Measurements from ENCODE around the gene EIF3L. TPM values are rescaled to one million over a fixed set of nuclear protein-coding genes. Genes with fewer than 3 reads are reported as not detected.
"Not testable (repeated sequence)": the region's sequence is repeated elsewhere in the genome, so short reads cannot be mapped to it uniquely, and the experiment has no call there.

EIF3L gene
- total RNA-seq, result 100 to 1,000 TPM; 656 to 671 TPM

GRCh38 chr22:37849089-37849751 lies at the start of gene EIF3L:
TSS of gene EIF3L (plus strand) at chr22:37849419. CDS start at chr22:37849450, 31 bp downstream.
- H3K27ac Mint-ChIP-seq, result peak within 1 kb of the TSS; percentile 98
- H3K4me1 Mint-ChIP-seq, result peaks cover 36% of the 10 kb centered on the region
- DNase-seq, result peak; percentile 91
- no peaks in the 10 kb centered on the region for H3K9me3 Mint-ChIP-seq
- H3K27me3 Mint-ChIP-seq, result no peaks in the 10 kb centered on the region
- H3K36me3 Mint-ChIP-seq, result peaks cover 63% of the 10 kb centered on the region
- peak within 1 kb of the TSS; percentile 89 for H3K4me3 Mint-ChIP-seq

GRCh38 chr22:37799979-37800378 lies 49.2 kb upstream of the EIF3L start:
- H3K36me3 Mint-ChIP-seq, DNase-seq, H3K27ac Mint-ChIP-seq, H3K4me3 Mint-ChIP-seq, H3K9me3 Mint-ChIP-seq: not testable (repeated sequence)
- Mint-ChIP-seq H3K4me1 (peaks cover 13% of the 10 kb centered on the region), H3K27me3 (peaks cover 25% of the 10 kb centered on the region)

GRCh38 chr22:37801946-37802309 lies 47.3 kb upstream of the EIF3L start:
- H3K4me3 Mint-ChIP-seq, result peak overlapping the region; percentile 67
- DNase-seq, result no peak
- H3K27ac Mint-ChIP-seq, result no peak overlapping the region
- H3K9me3 Mint-ChIP-seq, result no peaks in the 10 kb centered on the region
- peaks cover 42% of the 10 kb centered on the region for H3K27me3 Mint-ChIP-seq
- peaks cover 26% of the 10 kb centered on the region for H3K4me1 Mint-ChIP-seq
- H3K36me3 Mint-ChIP-seq, result no peaks in the 10 kb centered on the region

GRCh38 chr22:37802310-37803194 lies 46.7 kb upstream of the EIF3L start:
- Mint-ChIP-seq H3K36me3 (no peaks in the 10 kb centered on the region), H3K9me3 (no peaks in the 10 kb centered on the region), H3K27me3 (peaks cover 48% of the 10 kb centered on the region), H3K4me3 (peak overlapping the region; percentile 67), H3K27ac (no peak overlapping the region), H3K4me1 (peaks cover 31% of the 10 kb centered on the region)
- peak; percentile 31 for DNase-seq

- H3K36me3 Mint-ChIP-seq, result no peaks in the 10 kb centered on the region
- H3K4me1 Mint-ChIP-seq, result peaks cover 33% of the 10 kb centered on the region
- no peak for DNase-seq
- H3K4me3 Mint-ChIP-seq, result peak overlapping the region; percentile 64
- H3K9me3 Mint-ChIP-seq, result no peaks in the 10 kb centered on the region
- H3K27me3 Mint-ChIP-seq, result peaks cover 54% of the 10 kb centered on the region
- no peak overlapping the region for H3K27ac Mint-ChIP-seq
Observed at GRCh38 chr22:37803195-37803638, 46.0 kb upstream of the EIF3L start.

GRCh38 chr22:37803639-37804351 lies 45.4 kb upstream of the EIF3L start:
- peaks cover 35% of the 10 kb centered on the region for H3K4me1 Mint-ChIP-seq
- H3K27ac Mint-ChIP-seq, result peak overlapping the region; percentile 46
- H3K4me3 Mint-ChIP-seq, result peak overlapping the region; percentile 59
- no peak for DNase-seq
- H3K36me3 Mint-ChIP-seq, result no peaks in the 10 kb centered on the region
- peaks cover 60% of the 10 kb centered on the region for H3K27me3 Mint-ChIP-seq
- no peaks in the 10 kb centered on the region for H3K9me3 Mint-ChIP-seq

- Mint-ChIP-seq H3K4me1 (peaks cover 35% of the 10 kb centered on the region), H3K27me3 (peaks cover 66% of the 10 kb centered on the region), H3K27ac (peak overlapping the region; percentile 46), H3K4me3 (peak overlapping the region; percentile 59), H3K36me3 (no peaks in the 10 kb centered on the region), H3K9me3 (no peaks in the 10 kb centered on the region)
- no peak for DNase-seq
Observed at GRCh38 chr22:37804352-37804880, 44.8 kb upstream of the EIF3L start.

GRCh38 chr22:37804881-37805809 lies 44.1 kb upstream of the EIF3L start:
- Mint-ChIP-seq H3K27ac (no peak overlapping the region), H3K4me1 (peaks cover 35% of the 10 kb centered on the region), H3K36me3 (no peaks in the 10 kb centered on the region), H3K9me3 (no peaks in the 10 kb centered on the region), H3K27me3 (peaks cover 74% of the 10 kb centered on the region), H3K4me3 (peak overlapping the region; percentile 64)
- peak; percentile 74 for DNase-seq

- Mint-ChIP-seq H3K4me1 (peaks cover 35% of the 10 kb centered on the region), H3K27ac (no peak overlapping the region), H3K9me3 (no peaks in the 10 kb centered on the region), H3K4me3 (peak overlapping the region; percentile 64), H3K27me3 (peaks cover 79% of the 10 kb centered on the region), H3K36me3 (no peaks in the 10 kb centered on the region)
- no peak for DNase-seq
Observed at GRCh38 chr22:37805810-37806277, 43.4 kb upstream of the EIF3L start.

GRCh38 chr22:37806409-37807333 lies 42.5 kb upstream of the EIF3L start:
- peaks cover 84% of the 10 kb centered on the region for H3K27me3 Mint-ChIP-seq

GRCh38 chr22:37807410-37808293 lies 41.6 kb upstream of the EIF3L start, which contains the start of gene GCAT:
TSS of gene GCAT (plus strand) at chr22:37807934. CDS start at chr22:37807968, 34 bp downstream.
- DNase-seq, result peak; percentile 94
- H3K27me3 Mint-ChIP-seq, result peaks cover 87% of the 10 kb centered on the region
- no peaks in the 10 kb centered on the region for H3K9me3 Mint-ChIP-seq
- peaks cover 35% of the 10 kb centered on the region for H3K4me1 Mint-ChIP-seq
- H3K4me3 Mint-ChIP-seq, result peak within 1 kb of the TSS; percentile 77
- no peaks in the 10 kb centered on the region for H3K36me3 Mint-ChIP-seq
- H3K27ac Mint-ChIP-seq, result no peak within 1 kb of the TSS

More at GRCh38 chr22:37806409-37807333, 42.5 kb upstream of the EIF3L start:
- H3K27ac Mint-ChIP-seq, result no peak overlapping the region
- H3K4me3 Mint-ChIP-seq, result peak overlapping the region; percentile 1
- H3K9me3 Mint-ChIP-seq, result no peaks in the 10 kb centered on the region
- no peaks in the 10 kb centered on the region for H3K36me3 Mint-ChIP-seq
- DNase-seq, result no peak
- peaks cover 35% of the 10 kb centered on the region for H3K4me1 Mint-ChIP-seq

- H3K4me3 Mint-ChIP-seq, result peak overlapping the region; percentile 77
- DNase-seq, result no peak
- H3K9me3 Mint-ChIP-seq, result no peaks in the 10 kb centered on the region
- no peak overlapping the region for H3K27ac Mint-ChIP-seq
- peaks cover 81% of the 10 kb centered on the region for H3K27me3 Mint-ChIP-seq
- no peaks in the 10 kb centered on the region for H3K36me3 Mint-ChIP-seq
- peaks cover 28% of the 10 kb centered on the region for H3K4me1 Mint-ChIP-seq
Observed at GRCh38 chr22:37808294-37808657, 40.9 kb upstream of the EIF3L start.

Data from activated naive CD8-positive, alpha-beta T cell treated with anti-CD3 and anti-CD28 coated beads for 36 hours (primary cell).